ENCODE data around the gene KCNG2.

Gene KCNG2

GRCh38 chr18:79796531-79797405 lies 970 bp upstream of the KCNG2 start:
- Histone ChIP-seq H3K4me1 (ENCODE audit: insufficient read depth, low read length) (no peaks in the 10 kb centered on the region), H3K9ac (ENCODE audit: low read depth, low read length) (no peak overlapping the region)

GRCh38 chr18:79798346-79798998 lies 734 bp downstream of the KCNG2 start:
- Histone ChIP-seq H3K9me3 (ENCODE audit: control insufficient read depth, insufficient read depth, low read length) (no peaks in the 10 kb centered on the region), H3K36me3 (ENCODE audit: insufficient read depth, low read length) (no peaks in the 10 kb centered on the region), H3K9ac (ENCODE audit: low read depth, low read length) (peak overlapping the region; percentile 47; the same call in 1 of the 2 replicates), H3K4me1 (ENCODE audit: insufficient read depth, low read length) (no peaks in the 10 kb centered on the region)

More at GRCh38 chr18:79796531-79797405, 970 bp upstream of the KCNG2 start:
- Histone ChIP-seq H3K36me3 (ENCODE audit: insufficient read depth, low read length) (no peaks in the 10 kb centered on the region), H3K9me3 (ENCODE audit: control insufficient read depth, insufficient read depth, low read length) (no peaks in the 10 kb centered on the region)

- Histone ChIP-seq H3K9me3 (ENCODE audit: control insufficient read depth, insufficient read depth, low read length) (no peaks in the 10 kb centered on the region), H3K36me3 (ENCODE audit: insufficient read depth, low read length) (no peaks in the 10 kb centered on the region), H3K4me1 (ENCODE audit: insufficient read depth, low read length) (no peaks in the 10 kb centered on the region), H3K9ac (ENCODE audit: low read depth, low read length) (peak overlapping the region; percentile 47; the same call in 1 of the 2 replicates)
Observed at GRCh38 chr18:79798999-79799370, 1.2 kb downstream of the KCNG2 start.

DNA sequence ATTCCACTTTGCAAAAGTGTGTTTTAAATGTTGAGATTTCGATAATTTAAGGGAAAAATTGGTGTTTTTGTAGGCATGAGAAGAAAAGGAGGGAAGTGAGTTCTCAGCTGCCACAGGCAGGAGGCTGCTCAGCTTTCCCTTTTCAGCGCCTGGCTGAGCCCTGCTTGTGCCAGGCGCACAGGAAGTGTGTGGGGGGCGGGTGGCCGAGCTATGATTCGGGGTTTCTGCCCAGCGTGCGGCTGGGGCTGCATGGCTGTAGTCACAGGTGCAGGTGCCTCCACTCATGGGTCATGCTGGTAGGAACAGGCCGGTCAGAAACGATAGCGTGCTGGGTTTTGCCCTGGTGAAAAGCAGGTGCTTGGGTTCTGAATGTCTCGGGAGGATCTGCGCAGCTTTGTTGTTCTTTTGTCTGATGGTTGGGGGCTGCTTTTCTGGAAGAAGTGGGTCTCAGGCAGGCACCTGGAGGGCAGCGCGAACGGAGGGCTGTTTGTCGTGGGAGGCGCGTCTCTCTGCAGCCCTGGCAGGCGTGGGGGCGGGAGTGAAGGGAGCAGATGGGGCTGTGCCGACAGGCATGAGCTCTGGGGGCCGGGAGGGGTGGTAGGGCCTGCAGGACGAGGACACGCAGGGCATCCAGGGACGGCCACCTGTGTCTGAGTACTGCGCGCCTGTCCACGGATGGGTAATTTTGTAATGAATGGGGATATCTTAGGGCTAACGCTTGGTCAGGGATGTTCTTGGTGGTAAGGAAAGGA lies 2.1 kb downstream of the KCNG2 start:
- no peaks in the 10 kb centered on the region for H3K4me1 ChIP-seq (ENCODE audit: insufficient read depth, low read length)

DNA sequence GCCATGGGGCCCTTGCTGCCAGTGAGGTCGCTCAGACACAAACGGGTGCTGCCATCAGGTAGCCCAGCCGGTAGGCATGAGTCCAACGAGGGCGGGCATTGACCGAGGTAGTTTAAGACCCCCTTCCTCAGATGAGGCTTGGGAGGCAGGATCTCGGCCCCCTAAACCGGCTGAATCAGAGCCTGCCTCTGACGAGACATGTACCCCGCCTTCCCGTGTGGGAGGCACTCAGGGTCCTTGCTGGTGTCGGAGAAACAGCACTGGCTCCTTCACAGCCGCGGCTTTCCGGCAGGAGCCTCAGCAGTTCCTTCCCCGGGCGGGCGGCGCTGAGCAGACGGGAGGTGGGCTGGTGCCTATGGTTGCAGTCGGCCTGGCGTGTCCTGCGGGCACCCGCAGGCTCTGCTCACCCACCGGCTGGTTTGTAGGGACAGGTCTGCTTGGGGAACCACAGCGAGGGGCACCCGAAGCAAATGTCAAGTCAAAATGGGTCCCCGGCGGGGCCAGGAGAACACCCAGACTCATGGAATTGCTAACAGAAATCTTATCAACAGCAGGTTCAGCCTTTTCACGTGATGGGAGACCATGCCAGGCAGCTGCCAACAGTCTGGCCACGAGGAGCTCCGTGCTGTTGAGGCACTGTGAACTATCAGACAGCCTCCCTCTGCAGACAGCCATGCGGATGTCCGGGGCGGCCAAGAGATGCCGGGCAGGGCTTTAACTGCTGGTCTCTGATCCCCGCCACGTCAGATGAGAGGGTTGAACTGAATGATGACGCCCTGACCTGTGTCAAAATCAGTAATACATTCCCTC lies 2.8 kb downstream of the KCNG2 start:
- Histone ChIP-seq H3K9me3 (ENCODE audit: control insufficient read depth, insufficient read depth, low read length) (no peaks in the 10 kb centered on the region), H3K4me1 (ENCODE audit: insufficient read depth, low read length) (no peaks in the 10 kb centered on the region), H3K9ac (ENCODE audit: low read depth, low read length) (no peak overlapping the region), H3K36me3 (ENCODE audit: insufficient read depth, low read length) (no peaks in the 10 kb centered on the region)

More for the DNA sequence above, 2.1 kb downstream of the KCNG2 start:
- Histone ChIP-seq H3K9ac (ENCODE audit: low read depth, low read length) (no peak overlapping the region), H3K9me3 (ENCODE audit: control insufficient read depth, insufficient read depth, low read length) (no peaks in the 10 kb centered on the region), H3K36me3 (ENCODE audit: insufficient read depth, low read length) (no peaks in the 10 kb centered on the region)

DNA sequence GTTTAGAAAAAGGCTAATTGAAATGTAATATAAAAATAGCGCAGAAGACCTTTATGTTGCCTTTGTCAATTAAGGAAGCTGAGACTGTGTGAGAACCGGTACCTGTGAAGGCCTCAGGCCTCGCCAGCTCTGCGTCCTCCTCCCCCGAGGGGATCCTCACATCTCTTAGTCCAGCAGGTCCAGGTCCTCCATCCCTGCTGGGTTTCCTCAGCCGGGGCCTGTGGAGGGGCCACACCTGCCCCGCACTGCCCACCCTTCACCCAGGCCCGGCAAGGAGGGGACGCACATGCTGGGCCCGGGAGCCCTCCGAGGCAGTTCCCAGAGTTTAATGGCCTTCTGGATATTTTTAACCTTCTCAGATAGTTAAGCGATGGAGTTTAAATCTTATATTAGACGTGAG lies 3.5 kb downstream of the KCNG2 start:
- Histone ChIP-seq H3K9me3 (ENCODE audit: control insufficient read depth, insufficient read depth, low read length) (no peaks in the 10 kb centered on the region), H3K9ac (ENCODE audit: low read depth, low read length) (no peak overlapping the region), H3K36me3 (ENCODE audit: insufficient read depth, low read length) (no peaks in the 10 kb centered on the region), H3K4me1 (ENCODE audit: insufficient read depth, low read length) (no peaks in the 10 kb centered on the region)

DNA sequence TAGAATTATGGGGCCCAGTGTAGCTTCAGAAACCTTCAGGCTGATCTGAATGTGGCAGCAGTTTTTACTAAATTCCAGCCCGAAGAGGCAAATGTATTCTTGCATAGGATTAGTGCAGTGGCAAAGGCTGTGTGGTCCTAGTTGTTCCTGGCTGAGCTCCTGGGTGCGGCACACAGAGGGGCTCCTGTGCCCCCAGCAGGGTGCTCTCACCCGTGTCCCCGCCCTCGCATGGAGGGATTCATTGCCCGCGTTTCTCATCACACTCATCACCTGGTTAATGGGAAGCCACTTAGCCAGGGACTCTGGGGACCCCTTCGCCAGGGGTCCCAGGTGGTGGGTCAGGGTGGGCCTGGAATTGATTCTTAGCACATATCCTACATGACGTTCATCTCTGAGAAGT lies 3.9 kb downstream of the KCNG2 start:
- Histone ChIP-seq H3K9me3 (ENCODE audit: control insufficient read depth, insufficient read depth, low read length) (no peaks in the 10 kb centered on the region), H3K4me1 (ENCODE audit: insufficient read depth, low read length) (no peaks in the 10 kb centered on the region), H3K9ac (ENCODE audit: low read depth, low read length) (no peak overlapping the region), H3K36me3 (ENCODE audit: insufficient read depth, low read length) (no peaks in the 10 kb centered on the region)

DNA sequence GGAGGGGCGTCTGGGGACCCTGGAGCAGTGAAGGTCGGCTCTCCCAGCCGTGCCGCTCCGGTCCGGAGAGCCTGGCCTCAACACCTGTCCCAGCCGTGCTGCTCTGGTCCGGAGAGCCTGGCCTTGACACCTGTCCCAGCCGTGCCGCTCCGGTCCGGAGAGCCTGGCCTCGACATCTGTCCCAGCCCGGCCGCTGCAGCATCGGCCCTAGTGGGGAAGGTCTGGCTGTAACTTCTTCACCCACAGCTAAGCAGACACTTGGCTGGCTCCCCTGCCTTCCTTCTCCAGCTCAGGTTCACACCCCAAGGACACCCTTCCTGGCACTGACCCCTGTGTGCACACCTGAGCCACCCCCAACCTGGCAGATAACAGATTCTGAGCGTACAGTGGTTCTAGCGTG lies 4.6 kb downstream of the KCNG2 start:
- no peaks in the 10 kb centered on the region for H3K4me1 ChIP-seq (ENCODE audit: insufficient read depth, low read length)
- no peaks in the 10 kb centered on the region for H3K9me3 ChIP-seq (ENCODE audit: control insufficient read depth, insufficient read depth, low read length)
- no peaks in the 10 kb centered on the region for H3K36me3 ChIP-seq (ENCODE audit: insufficient read depth, low read length)
- no peak overlapping the region for H3K9ac ChIP-seq (ENCODE audit: low read depth, low read length)

GRCh38 chr18:79803611-79804051 lies 5.9 kb downstream of the KCNG2 start:
- H3K4me1 ChIP-seq (ENCODE audit: insufficient read depth, low read length): no peaks in the 10 kb centered on the region
- H3K9ac ChIP-seq (ENCODE audit: low read depth, low read length): no peak overlapping the region
- H3K36me3 ChIP-seq (ENCODE audit: insufficient read depth, low read length): no peaks in the 10 kb centered on the region
- H3K9me3 ChIP-seq (ENCODE audit: control insufficient read depth, insufficient read depth, low read length): no peaks in the 10 kb centered on the region

DNA sequence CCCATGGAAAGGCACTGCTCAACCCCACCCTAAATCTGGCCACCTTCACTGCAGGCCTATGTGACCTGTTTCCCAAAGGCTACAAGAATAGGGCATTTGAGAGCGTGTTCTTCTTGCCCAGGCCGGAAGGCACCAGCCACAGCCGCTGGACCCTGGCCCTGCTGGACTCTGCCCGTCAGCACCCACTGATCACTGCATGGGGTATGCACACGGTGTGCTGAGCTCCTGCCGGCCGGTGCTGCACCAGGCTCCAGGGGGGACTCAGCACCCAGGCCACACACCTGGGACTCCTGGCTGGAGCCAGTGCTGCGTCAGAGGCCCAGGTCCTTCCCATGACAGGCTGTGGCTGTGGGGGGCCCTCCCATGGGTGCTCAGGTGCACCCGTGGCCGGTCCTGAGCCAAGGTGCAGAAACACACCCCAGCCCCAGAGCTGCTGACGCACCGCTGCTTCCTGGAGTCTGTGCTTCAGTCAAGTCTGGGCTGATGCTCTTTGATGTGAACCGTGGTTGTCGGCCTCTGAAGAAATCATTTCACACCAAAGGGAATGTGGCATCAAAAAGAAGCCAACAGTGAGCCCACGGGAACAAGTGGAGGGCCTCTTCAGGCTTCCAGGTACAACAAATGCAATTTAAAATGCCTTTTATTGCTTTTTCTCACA lies 6.5 kb downstream of the KCNG2 start:
- Histone ChIP-seq H3K36me3 (ENCODE audit: insufficient read depth, low read length) (no peaks in the 10 kb centered on the region), H3K4me1 (ENCODE audit: insufficient read depth, low read length) (no peaks in the 10 kb centered on the region), H3K9ac (ENCODE audit: low read depth, low read length) (no peak overlapping the region), H3K9me3 (ENCODE audit: control insufficient read depth, insufficient read depth, low read length) (no peaks in the 10 kb centered on the region)

GRCh38 chr18:79805211-79805887 lies 7.6 kb downstream of the KCNG2 start:
- H3K9me3 ChIP-seq (ENCODE audit: control insufficient read depth, insufficient read depth, low read length): no peaks in the 10 kb centered on the region
- H3K9ac ChIP-seq (ENCODE audit: low read depth, low read length): no peak overlapping the region
- no peaks in the 10 kb centered on the region for H3K4me1 ChIP-seq (ENCODE audit: insufficient read depth, low read length)
- no peaks in the 10 kb centered on the region for H3K36me3 ChIP-seq (ENCODE audit: insufficient read depth, low read length)

DNA sequence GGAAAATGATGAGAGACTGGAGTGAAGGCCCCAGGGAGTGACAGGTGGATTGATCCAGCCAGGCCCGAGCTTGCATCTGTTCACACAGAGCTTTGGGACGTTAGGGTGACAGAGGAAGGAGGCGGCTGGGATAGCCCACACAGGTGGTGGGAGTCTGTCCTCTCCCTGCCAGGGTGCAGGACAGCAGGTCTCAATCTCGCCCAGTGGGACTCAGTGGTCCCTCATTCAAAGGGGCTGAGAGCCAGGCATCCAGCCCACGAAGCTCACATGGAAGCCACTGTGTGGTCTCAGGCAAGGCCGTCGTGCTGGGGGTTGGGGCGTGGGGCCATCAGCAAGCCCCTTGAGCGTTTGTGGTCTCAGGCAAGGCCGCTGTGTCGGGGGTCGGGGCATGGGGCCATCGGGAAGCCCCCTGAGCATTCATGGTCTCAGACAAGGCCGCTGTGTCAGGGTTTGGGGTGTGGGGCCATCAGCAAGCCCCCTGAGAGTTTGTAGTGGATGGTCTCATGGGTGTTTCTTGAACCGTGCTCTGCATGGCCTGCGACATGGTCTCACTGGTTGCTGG lies 8.3 kb downstream of the KCNG2 start:
- Histone ChIP-seq H3K36me3 (ENCODE audit: insufficient read depth, low read length) (no peaks in the 10 kb centered on the region), H3K9ac (ENCODE audit: low read depth, low read length) (no peak overlapping the region), H3K9me3 (ENCODE audit: control insufficient read depth, insufficient read depth, low read length) (no peaks in the 10 kb centered on the region), H3K4me1 (ENCODE audit: insufficient read depth, low read length) (no peaks in the 10 kb centered on the region)

All from ES-I3 (cell line).